Urinary bladder (tissue), 4 donors: ENCODE results near the gene HYI. TPM values are rescaled to one million over a fixed set of nuclear protein-coding genes. Genes with fewer than 3 reads are reported as not detected.
"Not testable (repeated sequence)": the region's sequence is repeated elsewhere in the genome, so short reads cannot be mapped to it uniquely, and the experiment has no call there.

ENCODE experiments used
- DNase-seq: peaks from one replicate; pipeline ENCODE4 v3.0.0-alpha.2; 2015; ENCODE audit errors: extremely low spot score
- H3K27ac ChIP-seq: one replicate; pipeline ENCODE4 v1.5.1; 2013; ENCODE audit warnings: low read depth, mild to moderate bottlenecking, moderate library complexity
- H3K36me3 ChIP-seq: one replicate; pipeline ENCODE4 v1.6.1; 2013; ENCODE audit warnings: mild to moderate bottlenecking, moderate library complexity; ENCODE audit not compliant: insufficient read depth
- H3K4me1 ChIP-seq: one replicate; pipeline ENCODE4 v1.6.1; 2013; ENCODE audit warnings: mild to moderate bottlenecking, moderate library complexity; ENCODE audit not compliant: insufficient read depth
- H3K4me3 ChIP-seq: one replicate; pipeline ENCODE4 v1.5.1; 2013; ENCODE audit warnings: low read depth, low read length
- WGBS: extraction: QIAGEN DNeasy Blood & Tissue Kit; methylation state at CpG from one replicate; pipeline ENCODE4 v1.1.7; 2013; 5-methylcytosine and 5-hydroxymethylcytosine counted together
- polyA plus RNA-seq: library from polyadenylated mRNA; stranded (reverse); fragments of 200-250 nt; gene quantifications from one replicate; pipeline ENCODE4 v1.2.3, GENCODE V29; 2013
- total RNA-seq: library from RNA; depleted of rRNA; stranded (reverse); fragments of >200 nt; gene quantifications from one replicate; pipeline ENCODE4 v1.2.3, GENCODE V29; 2014
- donor health status: healthy with polysubstance abuse.
- donor health status: healthy.

HYI gene
- total and polyA plus RNA-seq, 2 donors: 27.8 to 49.3 TPM

GRCh38 chr1:43423672-43424550 is 29.8 kb downstream of the HYI start:
- peaks cover 9% of the 10 kb centered on the region for H3K36me3 ChIP-seq

GRCh38 chr1:43422995-43423671 is 30.6 kb downstream of the HYI start:
- DNase-seq: no peak
- no peak overlapping the region for H3K27ac ChIP-seq

More at GRCh38 chr1:43423672-43424550, 29.8 kb downstream of the HYI start:
- Histone ChIP-seq H3K27ac (no peak overlapping the region), H3K4me1 (no peaks in the 10 kb centered on the region), H3K4me3 (no peak overlapping the region)
- DNase-seq: no peak
- WGBS: 93% methylated on average over 23 of the region's 23 CpGs

GRCh38 chr1:43421976-43422750 is 31.6 kb downstream of the HYI start:
- Histone ChIP-seq H3K4me1 (no peaks in the 10 kb centered on the region), H3K36me3 (peaks cover 9% of the 10 kb centered on the region), H3K27ac (no peak overlapping the region), H3K4me3 (no peak overlapping the region)
- 89% methylated on average over 12 of the region's 12 CpGs for WGBS
- no peak for DNase-seq

More at GRCh38 chr1:43422995-43423671, 30.6 kb downstream of the HYI start:
- H3K36me3 ChIP-seq: peaks cover 9% of the 10 kb centered on the region
- H3K4me1 ChIP-seq: no peaks in the 10 kb centered on the region
- 95% methylated on average over 16 of the region's 16 CpGs for WGBS
- H3K4me3 ChIP-seq: no peak overlapping the region

GRCh38 chr1:43421396-43421795 is 32.3 kb downstream of the HYI start:
- Histone ChIP-seq H3K36me3 (peaks cover 7% of the 10 kb centered on the region), H3K27ac (no peak overlapping the region), H3K4me1 (no peaks in the 10 kb centered on the region), H3K4me3 (no peak overlapping the region)
- WGBS: 95% methylated on average over 6 of the region's 6 CpGs
- no peak for DNase-seq

GRCh38 chr1:43420874-43421273 is 32.9 kb downstream of the HYI start:
- H3K4me1 ChIP-seq: no peaks in the 10 kb centered on the region
- no peak for DNase-seq
- H3K4me3 ChIP-seq: no peak overlapping the region
- 97% methylated on average over 10 of the region's 10 CpGs for WGBS
- H3K36me3 ChIP-seq: peaks cover 7% of the 10 kb centered on the region
- no peak overlapping the region for H3K27ac ChIP-seq

GRCh38 chr1:43419627-43420425 is 33.9 kb downstream of the HYI start:
- no peak for DNase-seq
- H3K27ac ChIP-seq: no peak overlapping the region
- H3K4me1 ChIP-seq: no peaks in the 10 kb centered on the region
- no peak overlapping the region for H3K4me3 ChIP-seq
- 96% methylated on average over 13 of the region's 13 CpGs for WGBS
- H3K36me3 ChIP-seq: peaks cover 7% of the 10 kb centered on the region

GRCh38 chr1:43418858-43419257 is 34.9 kb downstream of the HYI start:
- H3K36me3 ChIP-seq: peaks cover 7% of the 10 kb centered on the region
- no peak for DNase-seq
- no peak overlapping the region for H3K27ac ChIP-seq
- H3K4me1 ChIP-seq: no peaks in the 10 kb centered on the region
- no peak overlapping the region for H3K4me3 ChIP-seq
- WGBS: 92% methylated on average over 4 of the region's 4 CpGs

GRCh38 chr1:43415901-43416300 is 37.8 kb downstream of the HYI start:
- Histone ChIP-seq H3K4me1 (no peaks in the 10 kb centered on the region), H3K27ac (no peak overlapping the region), H3K4me3 (no peak overlapping the region), H3K36me3 (no peaks in the 10 kb centered on the region)
- 78% methylated on average over 5 of the region's 5 CpGs for WGBS
- DNase-seq: no peak

GRCh38 chr1:43414634-43415223 is 39.0 kb downstream of the HYI start:
- 79% methylated on average over 5 of the region's 5 CpGs for WGBS
- no peak for DNase-seq
- Histone ChIP-seq H3K27ac (no peak overlapping the region), H3K4me3 (no peak overlapping the region), H3K4me1 (no peaks in the 10 kb centered on the region), H3K36me3 (no peaks in the 10 kb centered on the region)

GRCh38 chr1:43413426-43413825 is 40.3 kb downstream of the HYI start:
- H3K36me3 ChIP-seq, H3K4me1 ChIP-seq, H3K27ac ChIP-seq, H3K4me3 ChIP-seq, DNase-seq: not testable (repeated sequence)
- 99% methylated on average over 1 of the region's 1 CpG for WGBS

- H3K4me1 ChIP-seq: no peaks in the 10 kb centered on the region
- WGBS: 94% methylated on average over 3 of the region's 3 CpGs
- no peak overlapping the region for H3K27ac ChIP-seq
- no peak for DNase-seq
- H3K36me3 ChIP-seq: peaks cover 2% of the 10 kb centered on the region
- no peak overlapping the region for H3K4me3 ChIP-seq
Observed at GRCh38 chr1:43410571-43410970, 43.2 kb downstream of the HYI start.

GRCh38 chr1:43405876-43406234 is 47.9 kb downstream of the HYI start:
- Histone ChIP-seq H3K4me3 (no peak overlapping the region), H3K4me1 (no peaks in the 10 kb centered on the region), H3K27ac (no peak overlapping the region), H3K36me3 (peaks cover 2% of the 10 kb centered on the region)
- no peak for DNase-seq
- WGBS: 86% methylated on average over 2 of the region's 2 CpGs
